Prostate gland (tissue), 2 donors: ENCODE data around the gene RNF141. TPM values are rescaled to one million over a fixed set of nuclear protein-coding genes. Genes with fewer than 3 reads are reported as not detected.

Source experiments
- DNase-seq: peaks from one replicate; pipeline ENCODE4 v3.0.0-alpha.2; 2019; ENCODE audit warnings: low spot score
- H3K27ac ChIP-seq, 2 donors: fragments of 200-600 bp; sonication (generic); 2 replicates each; pipeline ENCODE4 v1.5.1; 2017 to 2019
- H3K27me3 ChIP-seq: fragments of 200-600 bp; sonication (generic); replicated peaks from 2 replicates; pipeline ENCODE4 v1.5.1; 2019; ENCODE audit not compliant: insufficient read depth
- H3K36me3 ChIP-seq, 2 donors: fragments of 200-600 bp; sonication (generic); 1 replicate in 1 of 2; 2 replicates in 1 of 2; pipeline versions ENCODE4 v1.5.1 to v1.8.1; 2017 to 2019
- H3K4me1 ChIP-seq: fragments of 200-600 bp; sonication (generic); replicated peaks from 2 replicates; pipeline ENCODE4 v1.5.1; 2019
- H3K4me3 ChIP-seq, 2 donors: fragments of 200-600 bp; sonication (generic); 2 replicates each; pipeline ENCODE4 v1.5.1; 2017 to 2019
- H3K9me3 ChIP-seq: fragments of 200-600 bp; sonication (generic); 2 replicates; pipeline ENCODE4 v1.5.1; 2017
- POLR2A ChIP-seq: fragments of 450-650 bp; IDR thresholded peaks from one replicate; pipeline ENCODE4 v1.6.1; 2016; ENCODE audit warnings: antibody characterized with exemption, mild to moderate bottlenecking
- POLR2AphosphoS5 ChIP-seq: sonication (generic); formaldehyde crosslinking; IDR thresholded peaks from one replicate; pipeline ENCODE4 v1.6.1; 2017; ENCODE audit warnings: antibody characterized with exemption
- WGBS: methylation state at CpG from one replicate; pipeline ENCODE4 v1.1.5; 2018; 5-methylcytosine and 5-hydroxymethylcytosine counted together
- intact Hi-C: fragments of 100-400 bp; cut with DNase I; formaldehyde crosslinking; loops from one replicate; pipeline ENCODE4 v1.14.2; 2022
- total RNA-seq, 2 donors: library from RNA; depleted of rRNA; stranded (reverse); fragments of >200 nt; gene quantifications; one replicate each; pipeline ENCODE4 v1.1.0, GENCODE V29; 2016
- TF ChIP-seq, protein P1 (sequence below), 4 experiments: fragments of 200-600 bp in 2 of 4; fragments of 450-650 bp in 2 of 4; sonication (generic) in 2 of 4; IDR thresholded peaks; 1 replicate in 3 of 4; 2 replicates in 1 of 4; pipeline ENCODE4 v1.5.1; 2016 to 2019; ENCODE audit warnings: antibody characterized with exemption in 4 of 4, mild to moderate bottlenecking in 2 of 4, moderate library complexity in 2 of 4

The RNF141 gene
- total RNA-seq, 2 donors from 2014 or later, result 52.9 to 66.2 TPM

DNA sequence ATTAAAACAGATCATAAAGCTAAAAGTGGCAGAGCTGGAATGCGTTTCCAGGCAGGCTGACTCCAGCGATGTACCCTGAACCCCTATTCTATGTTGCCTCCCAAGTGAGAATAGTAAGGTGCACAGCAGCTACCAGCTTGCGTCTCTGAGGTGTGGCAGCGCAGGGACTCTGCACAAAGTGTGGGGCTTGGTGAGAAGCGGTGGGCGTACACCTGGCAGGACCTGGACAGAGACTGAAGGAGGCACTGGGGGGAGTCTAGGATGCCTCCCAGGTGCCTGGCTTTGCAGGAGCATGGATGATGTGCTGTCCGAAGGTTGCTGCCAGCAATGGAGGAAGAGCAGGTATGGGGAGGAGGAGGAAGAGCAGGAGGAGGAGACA lies 43.0 kb downstream of the RNF141 start:
- no peaks in the 10 kb centered on the region for H3K9me3 ChIP-seq
- no peak overlapping the region for H3K4me3 ChIP-seq
- TF ChIP-seq, protein P1, sequence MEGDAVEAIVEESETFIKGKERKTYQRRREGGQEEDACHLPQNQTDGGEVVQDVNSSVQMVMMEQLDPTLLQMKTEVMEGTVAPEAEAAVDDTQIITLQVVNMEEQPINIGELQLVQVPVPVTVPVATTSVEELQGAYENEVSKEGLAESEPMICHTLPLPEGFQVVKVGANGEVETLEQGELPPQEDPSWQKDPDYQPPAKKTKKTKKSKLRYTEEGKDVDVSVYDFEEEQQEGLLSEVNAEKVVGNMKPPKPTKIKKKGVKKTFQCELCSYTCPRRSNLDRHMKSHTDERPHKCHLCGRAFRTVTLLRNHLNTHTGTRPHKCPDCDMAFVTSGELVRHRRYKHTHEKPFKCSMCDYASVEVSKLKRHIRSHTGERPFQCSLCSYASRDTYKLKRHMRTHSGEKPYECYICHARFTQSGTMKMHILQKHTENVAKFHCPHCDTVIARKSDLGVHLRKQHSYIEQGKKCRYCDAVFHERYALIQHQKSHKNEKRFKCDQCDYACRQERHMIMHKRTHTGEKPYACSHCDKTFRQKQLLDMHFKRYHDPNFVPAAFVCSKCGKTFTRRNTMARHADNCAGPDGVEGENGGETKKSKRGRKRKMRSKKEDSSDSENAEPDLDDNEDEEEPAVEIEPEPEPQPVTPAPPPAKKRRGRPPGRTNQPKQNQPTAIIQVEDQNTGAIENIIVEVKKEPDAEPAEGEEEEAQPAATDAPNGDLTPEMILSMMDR (IDR thresholded peaks at IDR 0.05), result no peak
- TF ChIP-seq POLR2A, result no peak
- no peak for TF ChIP-seq POLR2AphosphoS5
- H3K27me3 ChIP-seq, result no peaks in the 10 kb centered on the region
- intact Hi-C loops, result no loop called here
- DNase-seq, result no peak
- WGBS, result 94% methylated on average over 7 of the region's 7 CpGs
- no peak overlapping the region for H3K27ac ChIP-seq
- H3K4me1 ChIP-seq, result no peaks in the 10 kb centered on the region
- peaks cover 0 to 7% of the 10 kb centered on the region in 2 donors for H3K36me3 ChIP-seq

DNA sequence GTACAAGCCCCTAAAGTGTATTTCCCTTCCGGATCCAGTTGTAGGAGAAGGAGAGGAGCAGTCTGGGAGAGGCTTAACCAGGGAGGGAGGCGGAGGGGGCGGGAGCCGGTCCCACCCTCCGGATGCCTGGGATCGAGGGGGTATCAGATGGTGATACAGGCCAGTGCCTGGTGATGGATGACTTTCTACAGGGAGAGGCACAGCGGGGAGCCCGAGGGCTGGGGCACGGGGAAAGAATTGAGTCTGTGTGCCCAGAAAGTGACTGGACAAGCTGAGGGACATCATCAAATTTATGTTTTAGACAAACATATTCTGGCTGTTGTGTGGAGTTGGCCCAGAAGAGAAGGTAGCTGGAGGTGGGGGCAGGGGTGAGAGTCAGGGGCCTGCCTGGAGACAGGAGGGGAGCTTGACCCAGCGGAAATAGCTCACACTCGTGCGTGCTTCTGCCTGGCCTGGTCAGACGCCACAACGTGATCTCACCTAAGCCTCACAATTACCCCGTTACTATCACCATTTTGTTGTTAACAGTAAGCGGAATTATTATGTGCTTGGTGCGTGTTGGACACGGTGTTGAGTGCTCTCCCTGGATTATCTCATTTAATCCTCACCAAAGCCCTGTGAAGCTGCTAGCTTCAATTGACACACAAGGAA lies 43.5 kb downstream of the RNF141 start:
- no peaks in the 10 kb centered on the region for H3K9me3 ChIP-seq
- no peak for DNase-seq
- H3K36me3 ChIP-seq, result peaks cover 0 to 7% of the 10 kb centered on the region in 2 donors
- no peak overlapping the region for H3K27ac ChIP-seq
- no peaks in the 10 kb centered on the region for H3K27me3 ChIP-seq
- no peak overlapping the region for H3K4me3 ChIP-seq
- no peak for TF ChIP-seq POLR2A
- TF ChIP-seq POLR2AphosphoS5, result no peak
- TF ChIP-seq, protein P1 (IDR thresholded peaks at IDR 0.05), result no peak
- intact Hi-C loops, result no loop called here
- WGBS, result 83% methylated on average over 18 of the region's 18 CpGs
- no peaks in the 10 kb centered on the region for H3K4me1 ChIP-seq

DNA sequence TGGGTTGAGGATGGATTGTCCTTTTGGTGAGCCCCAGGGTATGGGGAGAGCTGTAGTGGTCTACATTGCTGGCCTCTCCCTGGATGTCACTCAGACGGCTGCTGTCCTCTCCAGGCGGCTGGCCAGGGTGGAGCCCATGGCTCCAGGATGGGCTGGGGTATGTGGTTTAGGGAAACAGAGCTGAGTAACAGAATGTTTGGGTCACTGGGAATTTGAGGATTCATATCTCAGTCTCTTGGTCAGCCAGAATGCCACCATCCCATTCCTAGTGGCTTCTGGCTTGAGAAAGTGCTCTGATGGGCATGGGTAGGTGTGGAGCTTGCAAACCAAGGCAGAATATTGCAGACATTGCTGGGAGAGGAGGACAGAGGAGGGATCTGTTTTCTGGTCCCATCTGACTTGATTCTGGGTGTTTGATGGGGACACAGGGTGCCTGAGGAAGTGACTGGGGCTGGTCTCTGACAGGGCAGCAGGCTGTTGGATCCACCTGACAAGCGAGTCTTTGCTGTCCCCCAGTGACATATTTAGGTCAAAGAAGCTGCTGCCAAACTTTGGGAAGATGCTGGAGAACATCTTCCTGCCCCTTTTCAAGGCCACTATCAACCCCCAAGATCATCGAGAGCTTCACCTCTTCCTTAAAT lies 44.6 kb downstream of the RNF141 start:
- Histone ChIP-seq H3K27me3 (no peaks in the 10 kb centered on the region), H3K4me1 (no peaks in the 10 kb centered on the region), H3K36me3 (peaks cover 0 to 3% of the 10 kb centered on the region in 2 donors), H3K27ac (no peak overlapping the region), H3K4me3 (no peak overlapping the region), H3K9me3 (no peaks in the 10 kb centered on the region)
- TF ChIP-seq POLR2AphosphoS5, result no peak
- TF ChIP-seq, protein P1 (IDR thresholded peaks at IDR 0.05), result no peak
- no peak for TF ChIP-seq POLR2A
- 98% methylated on average over 3 of the region's 4 CpGs for WGBS
- intact Hi-C loops, result no loop called here
- no peak for DNase-seq

DNA sequence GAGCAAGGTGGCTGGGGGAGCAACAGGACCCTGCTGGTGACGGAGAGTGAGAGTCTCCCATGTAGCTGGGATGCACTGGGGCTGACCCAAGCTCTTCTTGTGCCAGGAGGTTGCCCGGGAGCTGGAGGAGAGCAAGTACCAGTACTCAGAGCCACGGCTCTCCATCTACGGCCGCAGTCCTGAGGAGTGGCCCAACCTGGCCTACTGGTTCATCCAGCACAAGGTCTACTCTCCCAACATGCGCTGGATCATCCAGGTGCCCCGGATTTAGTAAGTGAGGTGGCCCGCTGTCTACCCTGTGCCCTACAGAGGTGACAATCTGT lies 45.6 kb downstream of the RNF141 start:
- H3K36me3 ChIP-seq, result peaks cover 0 to 3% of the 10 kb centered on the region in 2 donors
- WGBS, result 90% methylated on average over 6 of the region's 8 CpGs
- H3K27me3 ChIP-seq, result no peaks in the 10 kb centered on the region
- H3K4me3 ChIP-seq, result no peak overlapping the region
- no peak for DNase-seq
- H3K27ac ChIP-seq, result no peak overlapping the region
- TF ChIP-seq POLR2AphosphoS5 (no peak), POLR2A (no peak)
- TF ChIP-seq, protein P1 (IDR thresholded peaks at IDR 0.05), result no peak
- intact Hi-C loops, result no loop called here
- H3K4me1 ChIP-seq, result no peaks in the 10 kb centered on the region
- H3K9me3 ChIP-seq, result no peaks in the 10 kb centered on the region
